ENCODE results near the gene SDHAF3. TPM values are rescaled to one million over a fixed set of nuclear protein-coding genes. Genes with fewer than 3 reads are reported as not detected.
A peak's percentile ranks its signal among the peaks of the same experiment; 100 is the strongest.
"Not testable (repeated sequence)": the region's sequence is repeated elsewhere in the genome, so short reads cannot be mapped to it uniquely, and the experiment has no call there.

SDHAF3 gene
- total RNA-seq, 1 experiment from 2014 or later = 24.2 TPM

DNA sequence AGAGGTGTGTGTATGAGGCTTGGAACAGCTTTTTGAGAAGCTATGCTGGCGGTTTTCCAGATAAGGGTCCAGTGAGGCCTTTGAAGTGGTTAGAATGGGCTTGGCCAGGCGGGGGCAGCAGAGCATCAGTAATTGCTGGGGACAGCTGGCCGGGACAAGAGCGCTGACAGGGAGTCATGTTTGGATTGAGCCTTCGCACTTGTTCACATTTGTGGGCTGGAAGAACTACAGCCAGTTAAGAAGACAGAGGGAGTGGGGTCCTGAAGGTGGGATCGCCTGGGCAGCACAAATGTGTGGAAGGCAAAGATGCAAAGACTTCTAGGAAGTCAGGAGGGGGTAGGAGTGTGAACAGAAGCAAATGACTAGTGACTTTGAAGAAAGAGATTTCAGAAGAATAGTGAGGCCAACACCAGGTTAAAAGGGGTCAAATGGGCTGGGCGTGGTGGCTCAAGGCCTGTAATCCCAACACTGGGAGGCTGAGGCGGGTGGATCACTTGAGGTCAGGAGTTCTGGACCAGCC is 12.7 kb upstream of the SDHAF3 start:
- no peak overlapping the region for H3K4me3 ChIP-seq
- no peaks in the 10 kb centered on the region for H3K9me3 ChIP-seq (replicated peaks)
- H3K36me3 ChIP-seq = no peaks in the 10 kb centered on the region
- no peak overlapping the region for H3K27ac ChIP-seq
- H3K27me3 ChIP-seq (replicated peaks) = no peaks in the 10 kb centered on the region
- peak; percentile 41 to 80 for DNase-seq (ENCODE audit: low read depth in 1 of 2, low spot score in 2 of 2)
- H3K4me1 ChIP-seq (replicated peaks) = no peaks in the 10 kb centered on the region

DNA sequence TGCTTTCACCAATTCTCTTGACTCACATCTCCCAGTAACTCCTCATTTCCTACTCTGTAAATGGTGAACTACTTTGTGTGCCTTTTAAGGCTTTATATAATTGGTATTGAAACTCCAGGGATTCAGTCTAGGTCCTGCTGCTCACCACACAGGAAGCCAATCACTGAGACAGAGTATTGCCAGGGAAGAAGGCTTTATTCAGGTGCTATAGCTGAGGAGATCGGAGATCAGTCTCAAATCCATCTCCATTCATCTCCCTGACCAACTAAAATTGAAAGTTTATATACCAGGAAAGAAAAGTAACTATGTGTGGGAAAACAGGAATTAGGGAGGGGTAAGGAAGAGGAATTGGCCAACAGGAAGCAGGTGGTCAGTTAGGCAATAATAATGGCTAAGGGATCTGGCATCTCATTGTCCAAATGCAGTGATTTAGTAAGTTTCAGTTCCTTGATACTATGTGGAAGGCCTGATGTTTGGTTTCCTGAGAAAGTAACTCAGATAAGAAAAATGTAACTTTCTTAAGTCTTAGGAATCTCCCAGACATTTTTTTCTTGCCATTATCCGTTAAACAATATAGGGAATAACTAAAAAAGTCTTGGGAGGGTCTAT is 10.2 kb upstream of the SDHAF3 start:
- H3K27ac ChIP-seq = no peak overlapping the region

DNA sequence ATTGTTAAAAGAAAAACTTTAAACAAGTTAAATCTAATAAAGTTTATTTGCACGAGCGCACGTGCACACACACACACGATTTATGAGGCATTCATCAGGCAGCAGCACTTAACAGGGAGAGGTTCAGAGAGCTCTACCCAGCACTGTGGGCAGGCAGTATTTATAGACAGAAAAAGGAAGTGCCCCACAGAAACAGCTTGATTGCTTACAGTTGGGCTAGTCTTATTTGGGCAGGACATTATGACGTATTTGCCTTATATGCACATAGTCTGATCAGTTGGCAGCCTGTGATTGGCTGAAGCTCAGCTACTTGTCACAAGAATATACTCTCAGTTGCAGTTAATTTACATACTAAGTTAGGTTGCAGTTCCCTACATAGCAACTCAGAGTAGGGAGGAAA is 1.2 kb upstream of the SDHAF3 start:
- peaks cover 3% of the 10 kb centered on the region; the same call in 1 of the 2 replicates for H3K4me1 ChIP-seq (replicated peaks)
- no peak overlapping the region for H3K4me3 ChIP-seq
- no peaks in the 10 kb centered on the region for H3K27me3 ChIP-seq (replicated peaks)
- H3K36me3 ChIP-seq = no peaks in the 10 kb centered on the region
- DNase-seq (ENCODE audit: low read depth in 1 of 2, low spot score in 2 of 2) = no peak
- H3K9me3 ChIP-seq (replicated peaks) = no peaks in the 10 kb centered on the region
- H3K27ac ChIP-seq = no peak overlapping the region

More for the DNA sequence above, 10.2 kb upstream of the SDHAF3 start:
- Histone ChIP-seq H3K9me3 (replicated peaks) (no peaks in the 10 kb centered on the region), H3K27me3 (replicated peaks) (no peaks in the 10 kb centered on the region), H3K4me1 (replicated peaks) (no peaks in the 10 kb centered on the region), H3K36me3 (no peaks in the 10 kb centered on the region), H3K4me3 (no peak overlapping the region)
- no peak for DNase-seq (ENCODE audit: low read depth in 1 of 2, low spot score in 2 of 2)

DNA sequence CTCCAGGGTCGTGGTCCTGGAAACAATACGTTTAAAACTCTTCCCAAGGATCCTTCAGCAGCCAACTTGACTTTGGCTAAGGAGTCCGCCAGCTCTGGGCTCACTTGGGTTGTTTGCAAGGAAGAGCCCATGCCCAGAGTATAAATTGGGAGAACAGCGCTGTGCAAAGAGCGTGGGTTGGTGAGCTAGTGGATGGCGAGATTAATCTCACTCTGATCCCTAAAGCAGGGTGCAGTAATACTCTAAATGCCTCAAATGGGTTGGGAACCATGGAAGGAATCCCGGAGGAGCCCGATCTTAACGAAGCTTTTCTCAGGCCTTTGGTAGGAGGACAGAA is 495 bp upstream of the SDHAF3 start:
- Histone ChIP-seq H3K4me1 (replicated peaks) (peaks cover 3% of the 10 kb centered on the region; the same call in 1 of the 2 replicates), H3K9me3 (replicated peaks) (no peaks in the 10 kb centered on the region), H3K27ac (peak overlapping the region; percentile 9), H3K4me3 (peak overlapping the region; percentile 54), H3K27me3 (replicated peaks) (no peaks in the 10 kb centered on the region), H3K36me3 (no peaks in the 10 kb centered on the region)
- DNase-seq (ENCODE audit: low read depth in 1 of 2, low spot score in 2 of 2) = no peak

DNA sequence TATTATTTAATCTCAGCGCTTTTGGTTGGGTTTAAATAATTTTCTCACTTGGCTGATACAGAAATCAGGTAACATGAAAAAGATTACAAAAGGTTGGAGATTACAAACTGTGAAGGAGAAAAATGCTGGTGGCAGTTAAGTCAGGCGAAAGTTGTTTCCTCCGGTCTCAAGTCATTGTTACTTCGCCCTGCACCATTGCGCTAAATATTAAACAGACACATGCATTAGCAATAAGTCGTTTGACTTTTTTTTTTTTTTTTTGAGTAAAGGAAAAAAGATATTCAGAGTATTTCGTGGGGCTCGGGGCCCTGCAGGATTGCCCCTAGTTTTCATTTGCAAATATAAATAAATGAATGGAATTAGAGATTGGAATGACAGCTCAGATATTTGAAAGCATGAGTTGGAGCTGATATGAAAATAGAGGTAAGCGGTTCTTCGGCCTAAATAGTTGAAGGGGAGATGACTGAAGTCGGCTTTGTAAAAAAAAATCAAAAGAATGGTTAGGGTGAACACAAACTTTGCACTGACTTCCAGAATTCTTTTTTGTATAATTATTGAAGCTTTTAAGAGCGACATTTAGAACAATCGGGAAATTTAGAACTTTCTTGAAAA is 914 bp downstream of the SDHAF3 start:
- Histone ChIP-seq H3K36me3 (no peaks in the 10 kb centered on the region), H3K27ac (no peak overlapping the region), H3K4me3 (peak overlapping the region; percentile 54), H3K9me3 (replicated peaks) (no peaks in the 10 kb centered on the region), H3K27me3 (replicated peaks) (no peaks in the 10 kb centered on the region), H3K4me1 (replicated peaks) (peaks cover 3% of the 10 kb centered on the region; the same call in 1 of the 2 replicates)
- DNase-seq (ENCODE audit: low read depth in 1 of 2, low spot score in 2 of 2) = no peak

DNA sequence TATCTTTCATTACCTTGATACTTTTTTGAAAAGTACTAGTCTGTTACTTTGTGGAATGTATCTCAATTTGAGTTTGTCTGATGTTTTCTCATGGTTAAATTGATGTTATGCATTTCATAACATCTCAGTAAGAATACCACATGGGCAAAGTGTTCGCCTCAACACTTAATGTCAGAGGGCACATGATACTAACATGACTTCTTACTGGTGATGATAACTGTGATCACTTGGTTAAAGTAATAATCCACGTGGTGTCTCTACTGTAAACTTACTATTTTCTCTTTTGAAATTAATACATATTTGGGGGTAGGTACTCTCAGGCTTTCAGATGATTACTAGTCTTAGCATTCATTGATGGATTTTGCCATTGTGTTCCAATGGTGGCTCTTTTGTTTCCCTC is 2.2 kb downstream of the SDHAF3 start:
- Histone ChIP-seq H3K4me3 (no peak overlapping the region), H3K4me1 (replicated peaks) (peaks cover 3% of the 10 kb centered on the region; the same call in 1 of the 2 replicates), H3K36me3 (no peaks in the 10 kb centered on the region), H3K27ac (no peak overlapping the region), H3K9me3 (replicated peaks) (no peaks in the 10 kb centered on the region), H3K27me3 (replicated peaks) (no peaks in the 10 kb centered on the region)
- no peak for DNase-seq (ENCODE audit: low read depth in 1 of 2, low spot score in 2 of 2)

DNA sequence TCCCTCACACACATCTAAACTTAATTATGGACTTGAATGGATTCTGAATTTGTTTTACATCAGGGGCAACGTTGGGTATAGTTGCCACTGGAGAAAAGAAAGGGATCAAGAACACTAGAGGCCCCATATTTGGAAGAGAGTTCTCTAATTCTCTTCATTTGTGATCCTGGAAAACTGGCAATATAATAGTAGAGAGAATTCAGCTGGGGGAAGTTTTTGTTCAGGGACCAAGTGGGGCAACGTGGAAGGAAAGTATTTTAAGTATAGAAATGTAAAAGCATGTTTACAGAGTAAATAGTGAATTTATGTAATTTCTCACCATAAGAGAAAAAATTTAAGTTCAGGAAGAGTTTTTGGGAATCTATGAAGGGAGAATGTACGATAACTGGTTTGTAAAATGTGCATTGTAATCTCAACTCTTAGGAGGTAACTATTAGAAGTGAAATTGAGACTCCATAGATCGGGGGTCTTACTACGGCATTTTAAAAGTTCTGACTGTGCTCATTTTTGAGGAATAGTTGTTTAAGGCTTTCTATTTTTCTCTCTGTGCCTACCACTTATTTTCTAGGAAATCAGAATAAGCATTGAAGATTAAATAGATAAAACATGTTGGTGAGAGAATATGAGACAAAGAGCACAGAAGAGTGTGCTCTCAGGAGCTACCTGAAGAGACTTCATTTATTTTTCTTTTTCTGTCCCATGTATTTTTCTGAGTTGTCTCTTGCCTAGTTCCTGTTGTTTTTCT is 3.4 kb downstream of the SDHAF3 start:
- no peaks in the 10 kb centered on the region for H3K27me3 ChIP-seq (replicated peaks)
- no peaks in the 10 kb centered on the region for H3K36me3 ChIP-seq
- H3K9me3 ChIP-seq (replicated peaks) = no peaks in the 10 kb centered on the region
- no peak overlapping the region for H3K27ac ChIP-seq
- H3K4me1 ChIP-seq (replicated peaks) = peaks cover 3% of the 10 kb centered on the region; the same call in 1 of the 2 replicates
- no peak for DNase-seq (ENCODE audit: low read depth in 1 of 2, low spot score in 2 of 2)
- no peak overlapping the region for H3K4me3 ChIP-seq

DNA sequence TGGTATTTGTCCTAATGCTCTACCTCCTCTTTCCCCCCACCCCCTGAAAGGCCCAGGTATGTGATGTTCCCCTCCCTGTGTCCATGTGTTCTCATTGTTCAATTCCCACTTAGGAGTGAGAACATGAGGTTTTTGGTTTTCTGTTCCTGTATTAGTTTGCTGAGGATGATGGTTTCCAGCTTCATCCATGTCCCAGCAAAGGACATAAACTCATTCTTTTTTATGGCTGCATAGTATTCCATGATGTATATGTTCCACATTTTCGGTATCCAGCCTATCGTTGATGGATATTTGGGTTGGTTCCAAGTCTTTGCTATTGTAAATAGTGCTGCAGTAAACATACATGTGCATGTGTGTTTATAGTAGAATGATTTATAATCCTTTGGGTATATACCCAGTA is 5.6 kb downstream of the SDHAF3 start:
- H3K9me3 ChIP-seq (replicated peaks); H3K27me3 ChIP-seq (replicated peaks); DNase-seq (ENCODE audit: low read depth in 1 of 2, low spot score in 2 of 2); H3K27ac ChIP-seq; H3K4me1 ChIP-seq (replicated peaks); H3K4me3 ChIP-seq; H3K36me3 ChIP-seq: not testable (repeated sequence)

DNA sequence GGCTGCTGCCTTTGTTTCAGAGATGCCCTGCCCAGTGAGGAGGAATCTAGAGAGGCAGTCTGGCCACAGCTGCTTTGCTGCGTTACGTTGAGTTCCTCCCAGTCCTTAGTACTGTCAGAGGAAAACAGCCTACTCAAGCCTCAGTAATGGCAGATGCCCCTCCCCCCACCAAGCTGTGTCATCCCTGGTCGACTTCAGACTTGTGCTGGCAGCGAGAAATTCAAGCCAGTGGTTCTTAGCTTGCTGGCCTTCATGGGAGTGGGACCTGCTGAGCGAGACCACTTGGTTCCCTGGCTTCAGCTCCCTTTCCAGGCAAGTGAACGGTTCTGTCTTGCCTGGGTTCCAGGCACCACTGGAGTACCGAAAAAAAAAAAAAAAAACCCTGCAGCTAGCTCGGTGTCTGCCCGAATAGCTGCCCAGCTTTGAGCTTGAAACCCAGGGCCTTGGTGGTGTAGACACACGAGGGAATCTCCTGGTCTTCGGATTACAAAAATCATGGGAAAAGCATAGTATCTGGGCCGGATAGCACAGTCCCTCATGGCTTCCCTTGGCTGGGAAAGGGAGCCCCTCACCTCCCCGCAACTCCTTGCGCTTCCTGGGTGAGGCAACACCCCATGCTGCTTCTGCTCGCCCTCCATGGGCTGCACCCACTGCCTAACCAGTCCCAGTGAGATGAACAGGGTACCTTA is 9.1 kb downstream of the SDHAF3 start:
- Histone ChIP-seq H3K27ac (no peak overlapping the region), H3K4me3 (no peak overlapping the region), H3K4me1 (replicated peaks) (no peaks in the 10 kb centered on the region), H3K36me3 (no peaks in the 10 kb centered on the region), H3K27me3 (replicated peaks) (no peaks in the 10 kb centered on the region), H3K9me3 (replicated peaks) (no peaks in the 10 kb centered on the region)
- no peak for DNase-seq (ENCODE audit: low read depth in 1 of 2, low spot score in 2 of 2)

DNA sequence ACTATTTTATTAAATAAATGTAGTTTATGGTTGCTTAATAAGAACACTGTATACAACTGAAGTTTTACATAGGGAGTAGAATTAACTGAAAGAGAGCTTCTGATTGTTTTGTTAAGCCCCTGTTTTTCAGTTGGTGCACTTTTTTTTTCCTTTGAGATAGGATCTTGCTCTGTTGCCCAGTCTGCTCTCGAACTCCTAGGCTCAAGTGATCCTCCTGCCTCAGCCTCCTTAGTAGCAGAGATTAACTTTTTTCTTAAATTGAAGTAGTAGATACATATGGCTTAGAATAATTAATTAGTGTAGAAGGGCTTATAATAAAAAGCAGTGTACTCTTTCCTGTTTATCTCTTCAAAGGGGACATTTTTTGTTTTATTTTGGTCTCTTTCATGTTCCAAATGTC is 11.2 kb downstream of the SDHAF3 start:
- H3K36me3 ChIP-seq = no peaks in the 10 kb centered on the region
- no peak for DNase-seq (ENCODE audit: low read depth in 1 of 2, low spot score in 2 of 2)
- H3K27me3 ChIP-seq (replicated peaks) = no peaks in the 10 kb centered on the region

DNA sequence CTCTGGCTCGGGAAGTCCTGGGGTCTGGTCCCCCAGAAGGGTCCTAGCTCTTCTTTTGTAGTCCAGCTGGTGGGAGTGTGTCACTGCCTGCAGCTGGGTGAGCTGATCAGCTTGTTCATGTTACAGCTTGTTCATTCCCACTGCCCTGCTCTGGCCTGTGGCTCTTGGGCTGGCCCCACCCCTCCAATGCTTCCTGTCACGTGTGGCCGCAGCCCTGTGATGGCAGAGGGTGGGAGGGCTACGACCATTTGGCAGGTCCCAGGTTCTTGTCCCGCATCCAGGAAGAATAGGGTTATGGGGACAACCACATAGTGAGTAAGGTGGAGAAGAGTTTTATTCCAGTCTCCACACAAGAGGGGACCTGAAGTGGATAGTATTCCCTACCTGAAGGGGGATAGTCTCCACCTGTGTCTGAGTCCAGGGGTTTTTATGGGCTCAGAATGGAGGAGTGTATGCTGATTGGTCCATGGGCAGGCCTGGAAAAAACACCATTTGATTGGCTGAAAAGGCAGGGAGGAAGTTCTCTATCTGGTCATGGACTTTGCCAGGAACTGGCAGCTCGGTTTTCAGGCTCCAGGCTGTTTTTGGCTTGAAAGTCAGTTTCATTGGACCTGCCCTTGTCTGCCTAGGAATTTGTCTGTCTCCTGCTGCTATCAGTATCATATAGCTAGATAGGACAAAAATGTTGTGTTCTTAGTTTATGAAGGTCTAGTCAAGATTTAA is 13.1 kb downstream of the SDHAF3 start:
- no peak for DNase-seq (ENCODE audit: low read depth in 1 of 2, low spot score in 2 of 2)
- H3K27ac ChIP-seq = no peak overlapping the region
- H3K9me3 ChIP-seq (replicated peaks) = no peaks in the 10 kb centered on the region
- H3K4me1 ChIP-seq (replicated peaks) = no peaks in the 10 kb centered on the region
- H3K27me3 ChIP-seq (replicated peaks) = no peaks in the 10 kb centered on the region
- no peaks in the 10 kb centered on the region for H3K36me3 ChIP-seq
- no peak overlapping the region for H3K4me3 ChIP-seq

More for the DNA sequence above, 11.2 kb downstream of the SDHAF3 start:
- no peak overlapping the region for H3K4me3 ChIP-seq
- H3K27ac ChIP-seq = no peak overlapping the region
- H3K4me1 ChIP-seq (replicated peaks) = no peaks in the 10 kb centered on the region
- H3K9me3 ChIP-seq (replicated peaks) = no peaks in the 10 kb centered on the region

DNA sequence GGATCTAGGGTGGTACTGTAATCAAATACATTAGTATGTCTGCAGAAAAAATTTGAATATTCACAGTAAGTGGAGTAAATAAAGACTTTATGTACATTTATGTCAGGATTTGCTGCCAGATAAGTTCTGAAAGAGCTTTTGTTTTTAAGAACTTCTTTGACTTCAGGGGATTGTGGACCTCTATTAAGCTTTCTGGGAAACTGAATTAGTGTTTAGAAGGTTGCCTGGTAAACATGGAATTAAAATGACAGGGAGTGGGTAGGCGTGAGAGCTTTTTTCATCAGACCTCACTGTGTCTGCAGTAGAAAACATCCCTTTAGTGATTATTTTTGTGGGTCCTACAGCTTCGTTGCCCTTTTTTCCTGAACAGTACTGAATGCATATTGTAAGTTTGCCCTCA is 15.7 kb downstream of the SDHAF3 start:
- Histone ChIP-seq H3K4me3 (no peak overlapping the region), H3K36me3 (no peaks in the 10 kb centered on the region), H3K9me3 (replicated peaks) (no peaks in the 10 kb centered on the region), H3K4me1 (replicated peaks) (no peaks in the 10 kb centered on the region), H3K27me3 (replicated peaks) (no peaks in the 10 kb centered on the region), H3K27ac (no peak overlapping the region)
- no peak for DNase-seq (ENCODE audit: low read depth in 1 of 2, low spot score in 2 of 2)

DNA sequence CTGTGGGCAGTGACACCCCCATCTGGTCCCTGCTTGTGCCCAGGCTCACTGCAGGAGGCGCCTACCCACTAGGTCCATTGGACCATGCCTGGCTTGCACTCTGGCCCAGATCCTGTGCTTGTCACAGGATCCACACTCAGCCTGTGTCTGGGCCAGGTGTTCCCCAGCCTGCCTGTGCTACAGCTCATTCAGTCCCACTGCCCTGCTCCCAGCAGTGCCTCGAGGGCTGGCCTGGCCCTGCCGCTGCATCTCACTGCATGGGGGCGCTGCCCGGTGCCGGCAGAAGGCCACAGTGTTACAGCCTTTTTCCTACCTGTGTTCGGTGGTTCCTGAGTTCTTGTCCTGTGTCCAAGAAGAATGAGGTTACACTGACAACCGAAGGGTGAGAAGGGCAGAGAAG is 21.3 kb downstream of the SDHAF3 start:
- H3K36me3 ChIP-seq = no peaks in the 10 kb centered on the region
- DNase-seq (ENCODE audit: low read depth in 1 of 2, low spot score in 2 of 2) = no peak
- H3K4me3 ChIP-seq = no peak overlapping the region
- H3K27ac ChIP-seq = no peak overlapping the region
- no peaks in the 10 kb centered on the region for H3K9me3 ChIP-seq (replicated peaks)
- no peaks in the 10 kb centered on the region for H3K27me3 ChIP-seq (replicated peaks)
- no peaks in the 10 kb centered on the region for H3K4me1 ChIP-seq (replicated peaks)
